ENCODE results near the gene ELOVL1. TPM values are rescaled to one million over a fixed set of nuclear protein-coding genes. Genes with fewer than 3 reads are reported as not detected.

Gene ELOVL1
- total RNA-seq, 1 experiment from 2014 or later: 128 TPM

DNA sequence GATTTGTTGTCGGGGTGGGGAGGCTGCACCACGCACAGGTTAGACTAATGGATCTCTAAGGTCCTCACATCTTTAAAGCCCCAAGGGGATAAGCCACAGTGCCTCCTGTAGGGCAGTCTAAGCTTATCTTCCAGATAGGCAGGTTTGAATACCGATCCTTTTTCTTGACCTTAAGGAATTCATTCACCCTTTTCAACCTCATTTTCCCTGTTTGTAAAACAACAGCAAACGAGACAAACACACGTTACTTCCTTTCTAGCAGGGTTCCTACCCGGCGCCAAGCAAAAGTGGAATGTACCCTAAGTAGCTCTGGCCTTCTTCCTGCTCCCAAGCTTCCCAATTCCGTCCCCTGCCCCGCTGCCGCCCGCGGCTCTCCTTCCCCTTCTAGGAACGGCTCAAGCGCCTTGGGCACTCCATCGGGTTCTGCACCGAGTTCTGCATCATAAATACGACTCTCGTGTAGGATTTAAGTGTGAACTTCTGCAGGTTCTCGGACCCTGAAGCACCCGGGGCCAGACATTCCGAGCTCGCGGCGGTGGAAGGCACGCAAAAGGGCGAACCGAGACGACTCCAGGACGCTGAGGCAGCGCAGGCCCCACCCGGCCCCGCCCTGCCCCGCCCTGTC lies 9.6 kb downstream of the ELOVL1 start:
- peak; percentile 54 for DNase-seq

DNA sequence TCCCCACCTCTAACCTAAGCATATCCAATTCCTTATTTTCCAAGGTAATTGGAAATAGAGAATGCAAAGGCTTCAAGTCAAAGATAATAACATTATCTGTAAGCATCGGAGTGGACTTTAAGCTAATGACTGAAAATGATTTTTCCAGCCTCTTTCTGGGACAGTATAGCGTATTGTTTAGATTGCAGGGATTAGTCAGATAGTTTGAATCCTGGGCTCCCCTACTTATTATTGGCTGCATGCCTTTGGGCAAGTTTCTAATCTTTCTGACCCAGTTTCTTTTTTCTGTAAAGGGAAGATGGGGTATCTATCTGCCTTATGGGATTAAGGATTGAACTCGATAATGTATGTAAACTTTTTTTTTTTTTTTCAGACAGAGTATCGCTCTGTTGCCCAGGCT lies 10.6 kb downstream of the ELOVL1 start:
- TF ChIP-seq EZH2 (IDR thresholded peaks at IDR 0.05; ENCODE audit: low read length, unreplicated experiment) (no peak), EZH2phosphoT487 (IDR thresholded peaks at IDR 0.05; ENCODE audit: borderline replicate concordance, low read length) (no peak)
- TF ChIP-seq, protein P1, sequence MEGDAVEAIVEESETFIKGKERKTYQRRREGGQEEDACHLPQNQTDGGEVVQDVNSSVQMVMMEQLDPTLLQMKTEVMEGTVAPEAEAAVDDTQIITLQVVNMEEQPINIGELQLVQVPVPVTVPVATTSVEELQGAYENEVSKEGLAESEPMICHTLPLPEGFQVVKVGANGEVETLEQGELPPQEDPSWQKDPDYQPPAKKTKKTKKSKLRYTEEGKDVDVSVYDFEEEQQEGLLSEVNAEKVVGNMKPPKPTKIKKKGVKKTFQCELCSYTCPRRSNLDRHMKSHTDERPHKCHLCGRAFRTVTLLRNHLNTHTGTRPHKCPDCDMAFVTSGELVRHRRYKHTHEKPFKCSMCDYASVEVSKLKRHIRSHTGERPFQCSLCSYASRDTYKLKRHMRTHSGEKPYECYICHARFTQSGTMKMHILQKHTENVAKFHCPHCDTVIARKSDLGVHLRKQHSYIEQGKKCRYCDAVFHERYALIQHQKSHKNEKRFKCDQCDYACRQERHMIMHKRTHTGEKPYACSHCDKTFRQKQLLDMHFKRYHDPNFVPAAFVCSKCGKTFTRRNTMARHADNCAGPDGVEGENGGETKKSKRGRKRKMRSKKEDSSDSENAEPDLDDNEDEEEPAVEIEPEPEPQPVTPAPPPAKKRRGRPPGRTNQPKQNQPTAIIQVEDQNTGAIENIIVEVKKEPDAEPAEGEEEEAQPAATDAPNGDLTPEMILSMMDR (conservative IDR thresholded peaks at IDR 0.05; ENCODE audit: low read depth, low read length): no peak
- H3K36me3 ChIP-seq (ENCODE audit: low read depth, low read length): peaks cover 29% of the 10 kb centered on the region
- DNase-seq: no peak
- H3F3A ChIP-seq (ENCODE audit: low read length, unreplicated experiment): peaks cover 7% of the 10 kb centered on the region
- no peak overlapping the region for H3K27ac ChIP-seq (ENCODE audit: low read length)
- H2AFZ ChIP-seq (ENCODE audit: low read length): no peak overlapping the region
- ATAC-seq: no peak
- peak overlapping the region; percentile 97; the same call in 1 of the 2 replicates for H3K4me2 ChIP-seq (ENCODE audit: low read length)
- H3K9me2 ChIP-seq (replicated peaks; ENCODE audit: low read length): no peaks in the 10 kb centered on the region
- no peaks in the 10 kb centered on the region for H3K9me3 ChIP-seq (ENCODE audit: low read length)
- no peaks in the 10 kb centered on the region for H3K27me3 ChIP-seq (ENCODE audit: low read length)
- CTCF ChIA-PET: no interaction called here
- H3K9ac ChIP-seq (ENCODE audit: low read length): no peak overlapping the region
- H4K20me1 ChIP-seq (ENCODE audit: low read length): peaks cover 13% of the 10 kb centered on the region
- intact Hi-C loops (cut with micrococcal nuclease): no loop called here
- BruUV-seq (replicated peaks): no TSS peak
- POLR2A ChIA-PET (ENCODE audit: unreplicated experiment): no interaction called here
- peaks cover 25% of the 10 kb centered on the region for H3K4me1 ChIP-seq (ENCODE audit: insufficient read depth, low read length)
- no peak overlapping the region for H3K4me3 ChIP-seq (ENCODE audit: low read length)
- H3K79me2 ChIP-seq (ENCODE audit: low read length): peaks cover 43% of the 10 kb centered on the region

More for the DNA sequence above, 9.6 kb downstream of the ELOVL1 start:
- H3K27me3 ChIP-seq (ENCODE audit: low read length): no peaks in the 10 kb centered on the region
- H3K4me2 ChIP-seq (ENCODE audit: low read length): peak overlapping the region; percentile 97
- peak overlapping the region; percentile 86 for H3K27ac ChIP-seq (ENCODE audit: low read length)
- peak; percentile 14 for ATAC-seq
- peaks cover 13% of the 10 kb centered on the region for H4K20me1 ChIP-seq (ENCODE audit: low read length)
- H2AFZ ChIP-seq (ENCODE audit: low read length): peak overlapping the region; percentile 92
- H3K9ac ChIP-seq (ENCODE audit: low read length): peak overlapping the region; percentile 98
- H3K79me2 ChIP-seq (ENCODE audit: low read length): peaks cover 46% of the 10 kb centered on the region
- ChIA-PET POLR2A (ENCODE audit: unreplicated experiment) (interaction anchor here (0.6 to 0.9 kb wide), 6 partner anchors 10 to 124 kb away, joined by 3 to 9 read pairs (median 4); partner anchors contain the start of gene HYI), CTCF (interaction anchor here (0.6 to 2.0 kb wide), 5 partner anchors 10 to 73 kb away, joined by 3 to 14 read pairs (median 6); partner anchors contain the start of gene C1orf210)
- peaks cover 36% of the 10 kb centered on the region for H3K36me3 ChIP-seq (ENCODE audit: low read depth, low read length)
- no peaks in the 10 kb centered on the region for H3K9me3 ChIP-seq (ENCODE audit: low read length)
- peaks cover 7% of the 10 kb centered on the region for H3F3A ChIP-seq (ENCODE audit: low read length, unreplicated experiment)
- TF ChIP-seq, protein P1 (conservative IDR thresholded peaks at IDR 0.05; ENCODE audit: low read depth, low read length): peak; percentile 70
- TF ChIP-seq EZH2 (IDR thresholded peaks at IDR 0.05; ENCODE audit: low read length, unreplicated experiment): no peak
- no peak for TF ChIP-seq EZH2phosphoT487 (IDR thresholded peaks at IDR 0.05; ENCODE audit: borderline replicate concordance, low read length)
- BruUV-seq (replicated peaks): TSS peak; percentile 85
- H3K9me2 ChIP-seq (replicated peaks; ENCODE audit: low read length): no peaks in the 10 kb centered on the region
- peak overlapping the region; percentile 93 for H3K4me3 ChIP-seq (ENCODE audit: low read length)
- peaks cover 25% of the 10 kb centered on the region for H3K4me1 ChIP-seq (ENCODE audit: insufficient read depth, low read length)
- intact Hi-C loops (cut with micrococcal nuclease): loop anchor here (1.0 kb wide), 2 partner anchors 8 to 120 kb away; no protein-coding TSS in a partner anchor

DNA sequence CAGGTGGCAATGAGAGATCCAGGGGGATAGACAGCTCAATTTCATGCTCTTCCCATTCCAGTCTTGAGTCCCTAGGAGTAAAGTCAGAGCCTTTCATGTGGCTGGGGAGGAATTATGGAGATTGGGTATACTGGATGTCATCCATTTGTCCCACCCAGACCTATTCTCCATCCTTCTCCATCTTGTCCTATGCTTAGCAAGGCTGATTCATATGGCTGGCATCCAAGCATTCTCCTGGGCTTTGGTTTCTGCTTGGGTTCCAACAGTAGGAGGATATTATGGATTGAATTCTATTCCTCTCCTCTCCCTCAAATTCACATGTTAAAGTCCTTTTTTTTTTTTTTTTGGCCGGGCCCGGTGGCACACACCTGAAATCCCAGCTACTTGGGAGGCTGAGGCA lies 12.9 kb downstream of the ELOVL1 start:
- Histone ChIP-seq H3K27me3 (ENCODE audit: low read length) (no peaks in the 10 kb centered on the region), H3K9me2 (replicated peaks; ENCODE audit: low read length) (no peaks in the 10 kb centered on the region), H4K20me1 (ENCODE audit: low read length) (no peaks in the 10 kb centered on the region), H3K79me2 (ENCODE audit: low read length) (peaks cover 20% of the 10 kb centered on the region), H3K36me3 (ENCODE audit: low read depth, low read length) (peaks cover 6% of the 10 kb centered on the region), H3K9ac (ENCODE audit: low read length) (no peak overlapping the region), H3F3A (ENCODE audit: low read length, unreplicated experiment) (no peaks in the 10 kb centered on the region), H3K27ac (ENCODE audit: low read length) (no peak overlapping the region), H2AFZ (ENCODE audit: low read length) (no peak overlapping the region), H3K4me3 (ENCODE audit: low read length) (no peak overlapping the region), H3K4me2 (ENCODE audit: low read length) (no peak overlapping the region), H3K4me1 (ENCODE audit: insufficient read depth, low read length) (peaks cover 9% of the 10 kb centered on the region), H3K9me3 (ENCODE audit: low read length) (no peaks in the 10 kb centered on the region)
- BruUV-seq (replicated peaks): no TSS peak
- ChIA-PET CTCF (no interaction called here), POLR2A (ENCODE audit: unreplicated experiment) (no interaction called here)
- ATAC-seq (no peak), DNase-seq (peak; percentile 20)
- TF ChIP-seq EZH2phosphoT487 (IDR thresholded peaks at IDR 0.05; ENCODE audit: borderline replicate concordance, low read length) (no peak), EZH2 (IDR thresholded peaks at IDR 0.05; ENCODE audit: low read length, unreplicated experiment) (no peak)
- TF ChIP-seq, protein P1 (conservative IDR thresholded peaks at IDR 0.05; ENCODE audit: low read depth, low read length): no peak
- intact Hi-C loops (cut with micrococcal nuclease): no loop called here
